ENCODE measurements around the gene LRP1B. TPM values are rescaled to one million over a fixed set of nuclear protein-coding genes. Genes with fewer than 3 reads are reported as not detected.

Gene LRP1B
- total and polyA plus RNA-seq, 2 donors (not counting 1 experiment from before 2014, with no cell fraction given), result not detected

- no peaks in the 10 kb centered on the region for H3K27me3 ChIP-seq (replicated peaks in 1 of 4; ENCODE audit: control extremely low read depth in 1 of 4, control insufficient read depth in 3 of 4, insufficient read depth in 4 of 4, low read length in 3 of 4)
- Mint-ChIP-seq H3K4me1 (no peaks in the 10 kb centered on the region), H3K9me3 (ENCODE audit: insufficient read depth) (peaks cover 2% of the 10 kb centered on the region), H3K27ac (no peak overlapping the region), H3K27me3 (no peaks in the 10 kb centered on the region), H3K4me3 (no peak overlapping the region)
- H3K36me3 ChIP-seq (replicated peaks in 1 of 2; ENCODE audit: control extremely low read depth in 1 of 2, control insufficient read depth in 1 of 2, extremely low read depth in 1 of 2, insufficient read depth in 2 of 2, low read length in 1 of 2), result no peaks in the 10 kb centered on the region
- H4K20me1 ChIP-seq (ENCODE audit: control insufficient read depth, insufficient read depth, low read length, poor library complexity, severe bottlenecking), result no peaks in the 10 kb centered on the region
- H3K9ac ChIP-seq (ENCODE audit: low read length), result no peak overlapping the region
- no peak overlapping the region for H3K27ac ChIP-seq (ENCODE audit: low read length in 2 of 2)
- DNase-seq (no peak), ATAC-seq (ENCODE audit: low read depth) (no peak)
- no peak overlapping the region for H2AFZ ChIP-seq (ENCODE audit: insufficient read depth, low read depth, low read length, poor library complexity, severe bottlenecking)
- TF ChIP-seq CTCF (IDR thresholded peaks at IDR 0.05) (no peak), EZH2 (IDR thresholded peaks at IDR 0.05; ENCODE audit: borderline replicate concordance, insufficient read depth, low read depth, low read length, poor library complexity, severe bottlenecking) (no peak)
- ChIA-PET CTCF (no interaction called here), POLR2A (no interaction called here)
- no peaks in the 10 kb centered on the region for H3K4me1 ChIP-seq (ENCODE audit: control insufficient read depth in 2 of 2, insufficient read depth in 2 of 2, low read length in 2 of 2)
- H3K79me2 ChIP-seq (ENCODE audit: control insufficient read depth, insufficient read depth, low read length), result no peaks in the 10 kb centered on the region
- H3K4me3 ChIP-seq (ENCODE audit: control extremely low read depth in 1 of 5, extremely low read depth in 1 of 5, insufficient read depth in 1 of 5, low read depth in 2 of 5, low read length in 4 of 5), result no peak overlapping the region
- H3K4me2 ChIP-seq (replicated peaks; ENCODE audit: low read depth, low read length, poor library complexity, severe bottlenecking), result no peak overlapping the region
- H3K9me3 ChIP-seq (ENCODE audit: control extremely low read depth in 1 of 3, control insufficient read depth in 2 of 3, insufficient read depth in 1 of 3, low read length in 2 of 3), result no peaks in the 10 kb centered on the region
- intact Hi-C loops (cut with micrococcal nuclease), result no loop called here
Measured at GRCh38 chr2:141796449-141796848, 334.4 kb downstream of the LRP1B start.

- intact Hi-C loops (cut with micrococcal nuclease), result no loop called here
- POLR2A ChIA-PET, result no interaction called here
- no peaks in the 10 kb centered on the region for H3K9me3 Mint-ChIP-seq (ENCODE audit: insufficient read depth)
Measured at GRCh38 chr2:141791521-141791920, 339.3 kb downstream of the LRP1B start.

More at GRCh38 chr2:141791521-141791920, 339.3 kb downstream of the LRP1B start:
- CTCF ChIA-PET, result no interaction called here
- DNase-seq (no peak), ATAC-seq (ENCODE audit: low read depth) (no peak)
- H3K4me1 ChIP-seq (ENCODE audit: control insufficient read depth in 2 of 2, insufficient read depth in 2 of 2, low read length in 2 of 2), result no peaks in the 10 kb centered on the region
- H3K4me3 ChIP-seq (ENCODE audit: control extremely low read depth in 1 of 5, extremely low read depth in 1 of 5, insufficient read depth in 1 of 5, low read depth in 2 of 5, low read length in 4 of 5), result no peak overlapping the region
- whole genome bisulfite sequencing (ENCODE audit: insufficient coverage), result no CpG with 5 or more reads among the region's 2 CpGs
- H3K4me2 ChIP-seq (replicated peaks; ENCODE audit: low read depth, low read length, poor library complexity, severe bottlenecking), result no peak overlapping the region
- no peak for TF ChIP-seq EZH2 (IDR thresholded peaks at IDR 0.05; ENCODE audit: borderline replicate concordance, insufficient read depth, low read depth, low read length, poor library complexity, severe bottlenecking)
- TF ChIP-seq CTCF (IDR thresholded peaks at IDR 0.05), result no peak
- H3K27ac ChIP-seq (ENCODE audit: low read length in 2 of 2), result no peak overlapping the region
- Mint-ChIP-seq H3K4me3 (no peak overlapping the region), H3K27me3 (no peaks in the 10 kb centered on the region), H3K27ac (no peak overlapping the region), H3K4me1 (no peaks in the 10 kb centered on the region)
- no peak overlapping the region for H2AFZ ChIP-seq (ENCODE audit: insufficient read depth, low read depth, low read length, poor library complexity, severe bottlenecking)
- H3K27me3 ChIP-seq (replicated peaks in 1 of 4; ENCODE audit: control extremely low read depth in 1 of 4, control insufficient read depth in 3 of 4, insufficient read depth in 4 of 4, low read length in 3 of 4), result no peaks in the 10 kb centered on the region
- H3K36me3 ChIP-seq (replicated peaks in 1 of 2; ENCODE audit: control extremely low read depth in 1 of 2, control insufficient read depth in 1 of 2, extremely low read depth in 1 of 2, insufficient read depth in 2 of 2, low read length in 1 of 2), result no peaks in the 10 kb centered on the region
- H3K9ac ChIP-seq (ENCODE audit: low read length), result no peak overlapping the region
- no peaks in the 10 kb centered on the region for H4K20me1 ChIP-seq (ENCODE audit: control insufficient read depth, insufficient read depth, low read length, poor library complexity, severe bottlenecking)
- H3K79me2 ChIP-seq (ENCODE audit: control insufficient read depth, insufficient read depth, low read length), result no peaks in the 10 kb centered on the region
- H3K9me3 ChIP-seq (ENCODE audit: control extremely low read depth in 1 of 3, control insufficient read depth in 2 of 3, insufficient read depth in 1 of 3, low read length in 2 of 3), result no peaks in the 10 kb centered on the region
